Measurements from ENCODE around the gene MCC.

Gene MCC

GRCh38 chr5:113245427-113246225 is 242.6 kb downstream of the MCC start:
- no peak for DNase-seq (ENCODE audit: low spot score)

GRCh38 chr5:113244966-113245365 is 243.3 kb downstream of the MCC start:
- DNase-seq (ENCODE audit: low spot score), result no peak

GRCh38 chr5:113243349-113243664 is 244.9 kb downstream of the MCC start:
- no peak for DNase-seq (ENCODE audit: low spot score)

DNA sequence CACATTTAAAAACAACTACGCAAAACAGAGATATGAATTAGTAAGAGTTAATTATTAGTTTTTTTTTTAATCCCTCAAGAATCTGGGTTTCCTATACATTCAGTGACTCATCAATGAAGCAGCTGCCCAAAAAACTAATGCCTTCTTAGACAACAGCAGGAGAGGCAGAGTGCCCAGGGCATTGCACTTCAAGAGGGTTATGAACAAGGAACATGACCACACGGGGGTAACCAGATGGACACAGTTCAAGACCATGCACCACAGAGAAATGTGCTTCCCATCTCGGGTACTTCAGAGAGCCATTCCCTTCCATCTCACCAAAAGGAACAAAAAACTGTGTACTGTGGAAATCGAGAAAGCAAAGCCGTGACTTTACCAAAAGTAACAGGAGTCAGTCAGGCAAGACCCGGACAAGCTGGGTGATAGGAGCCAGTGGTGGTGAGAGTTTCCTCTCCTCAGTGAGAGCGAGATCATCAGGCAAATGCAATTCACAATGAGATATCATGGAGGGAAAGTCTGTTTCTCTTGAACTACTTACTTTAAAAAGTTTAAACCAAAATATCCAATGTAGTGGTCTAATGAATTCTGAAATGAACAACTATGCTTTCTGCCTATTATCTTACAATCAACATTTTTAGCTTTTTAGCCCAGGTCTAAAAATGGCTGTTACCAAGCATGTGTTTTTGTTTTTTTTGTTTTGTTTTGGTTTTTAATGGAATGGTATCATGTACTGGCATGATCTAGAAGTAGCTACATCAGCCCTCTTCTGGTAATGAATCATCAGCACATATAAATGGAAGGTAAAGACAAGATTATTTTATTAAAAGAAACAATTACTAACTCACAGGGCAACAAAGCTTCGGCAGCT is 245.5 kb downstream of the MCC start:
- no peak for DNase-seq (ENCODE audit: low spot score)

GRCh38 chr5:113240951-113241726 is 247.1 kb downstream of the MCC start:
- no peak for DNase-seq (ENCODE audit: low spot score)

- DNase-seq (ENCODE audit: low spot score), result no peak
Measured at GRCh38 chr5:113240032-113240431, 248.2 kb downstream of the MCC start.

DNA sequence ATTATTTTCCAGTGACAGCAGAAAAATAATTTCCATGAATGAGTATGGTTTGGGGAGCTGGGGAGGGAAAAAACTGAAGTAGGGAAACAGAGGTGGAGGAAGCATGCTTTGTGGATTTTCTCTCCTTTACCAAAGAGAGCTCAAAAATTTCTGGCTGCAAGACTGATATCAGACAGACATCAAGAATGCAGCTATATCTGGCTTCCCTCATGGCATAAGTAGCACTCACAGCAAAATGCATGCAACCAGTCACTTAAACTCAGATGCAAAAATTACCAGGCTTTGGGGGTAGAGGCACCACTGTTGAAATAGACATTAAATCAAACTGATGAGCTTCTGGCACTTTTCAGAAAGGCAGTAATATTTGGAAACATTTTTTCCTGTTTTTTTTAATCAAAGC is 250.4 kb downstream of the MCC start:
- DNase-seq (ENCODE audit: low spot score), result no peak

DNA sequence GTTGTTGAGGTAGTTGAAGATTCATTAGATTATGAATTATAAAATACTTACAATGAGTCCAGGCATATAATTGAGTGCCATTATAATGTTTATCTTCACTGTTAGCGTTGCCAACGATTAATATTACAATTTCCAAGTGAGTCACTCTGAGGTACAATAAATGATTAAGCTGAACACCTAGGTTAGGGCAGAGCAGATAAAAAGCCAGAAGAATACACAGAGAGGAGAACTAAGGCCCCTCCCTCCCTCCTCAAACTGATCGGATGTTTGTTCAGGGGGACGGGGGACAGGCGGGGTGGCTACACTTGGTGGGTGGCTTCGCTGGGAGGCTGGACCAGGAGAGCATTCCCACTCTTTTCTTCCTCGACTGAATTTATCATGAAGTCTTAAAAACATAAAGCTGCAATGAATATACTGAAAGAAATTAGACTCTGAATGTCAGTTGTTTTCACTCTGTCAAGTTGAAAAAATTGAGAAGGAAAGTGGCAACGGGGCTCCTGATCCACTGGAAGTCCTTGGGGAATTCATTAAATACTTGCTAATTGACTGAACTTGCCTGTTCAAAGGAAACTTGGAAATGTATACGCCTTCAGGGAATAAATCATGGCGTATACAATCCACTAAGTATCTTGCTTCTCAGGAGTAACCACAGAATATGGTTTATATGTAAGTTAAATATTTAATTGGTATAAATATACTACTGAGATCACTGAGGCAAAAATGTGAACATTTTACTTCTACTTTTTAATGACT is 251.5 kb downstream of the MCC start:
- DNase-seq (ENCODE audit: low spot score), result no peak

GRCh38 chr5:113235884-113236283 is 252.4 kb downstream of the MCC start:
- no peak for DNase-seq (ENCODE audit: low spot score)

GRCh38 chr5:113234546-113234945 is 253.7 kb downstream of the MCC start:
- no peak for DNase-seq (ENCODE audit: low spot score)

DNA sequence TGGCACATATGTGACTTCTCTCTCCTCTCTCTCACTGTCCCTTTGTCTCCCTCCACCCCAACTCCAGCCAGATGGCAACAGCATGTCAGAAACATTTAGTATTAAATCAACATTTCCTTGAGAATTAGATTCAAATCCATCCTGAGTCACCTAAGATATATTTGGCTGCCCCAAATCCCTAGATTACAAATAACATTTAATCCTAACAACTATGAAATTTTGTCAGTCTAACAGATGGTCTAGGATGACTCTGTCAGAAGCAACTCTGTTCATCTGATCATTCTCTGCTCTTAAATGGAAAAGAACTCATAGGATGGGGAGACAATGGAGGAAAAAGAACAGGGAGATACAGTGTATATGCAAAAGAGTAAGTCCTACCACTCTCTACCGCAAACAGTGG is 254.6 kb downstream of the MCC start:
- no peak for DNase-seq (ENCODE audit: low spot score)

DNA sequence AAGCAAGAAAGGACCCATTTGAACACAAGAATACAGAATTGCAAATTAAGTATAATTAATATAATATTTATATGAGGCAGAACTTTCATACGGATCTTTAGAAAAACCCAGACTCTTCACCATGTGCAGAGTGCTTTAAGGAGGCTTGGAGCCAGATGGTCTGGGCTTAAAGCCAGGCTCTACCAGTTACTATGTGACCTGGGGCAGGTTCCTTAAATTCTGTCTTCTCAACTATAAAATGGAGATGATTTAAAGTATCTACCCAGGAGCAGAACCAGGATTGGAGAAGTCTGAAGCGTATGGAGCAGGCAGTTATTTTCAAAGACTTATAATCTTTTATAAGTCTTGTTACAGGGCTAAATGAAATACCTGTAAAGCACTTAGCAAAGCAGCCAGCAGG is 255.6 kb downstream of the MCC start:
- no peak for DNase-seq (ENCODE audit: low spot score)

DNA sequence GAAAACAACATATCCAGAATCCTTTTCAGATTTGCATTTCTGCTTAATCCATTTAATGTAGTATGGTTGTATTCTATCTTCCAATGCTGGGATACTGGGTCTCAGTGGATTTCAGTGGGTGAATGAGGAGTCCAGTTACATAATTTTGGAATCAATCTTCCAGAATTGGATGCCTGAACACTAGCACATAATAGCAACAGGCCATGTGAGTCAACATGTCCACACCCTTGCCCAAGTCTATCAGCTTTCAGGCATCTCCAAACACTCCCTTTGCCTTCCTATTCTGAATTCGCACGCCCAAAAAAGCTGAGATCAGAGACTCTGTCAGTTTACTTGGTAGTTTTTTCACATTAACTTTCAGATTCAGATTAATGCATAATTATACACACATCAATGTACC is 256.0 kb downstream of the MCC start:
- no peak for DNase-seq (ENCODE audit: low spot score)

DNA sequence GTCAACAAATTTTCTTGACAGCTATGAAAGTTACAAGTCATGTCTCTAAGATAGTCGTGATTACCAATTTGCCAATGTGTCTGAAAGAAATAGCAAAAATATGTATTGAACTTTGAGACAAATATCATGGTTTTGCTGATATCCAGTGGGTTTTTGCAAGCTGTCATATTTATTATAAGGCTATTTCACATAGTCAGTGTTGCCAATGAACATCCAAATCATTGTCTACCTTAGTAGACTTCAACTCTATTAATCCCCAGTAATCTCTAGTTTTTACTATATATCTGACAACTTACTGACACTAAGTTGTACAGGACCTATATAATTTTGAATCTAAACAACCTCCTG is 256.6 kb downstream of the MCC start:
- DNase-seq (ENCODE audit: low spot score), result no peak

DNA sequence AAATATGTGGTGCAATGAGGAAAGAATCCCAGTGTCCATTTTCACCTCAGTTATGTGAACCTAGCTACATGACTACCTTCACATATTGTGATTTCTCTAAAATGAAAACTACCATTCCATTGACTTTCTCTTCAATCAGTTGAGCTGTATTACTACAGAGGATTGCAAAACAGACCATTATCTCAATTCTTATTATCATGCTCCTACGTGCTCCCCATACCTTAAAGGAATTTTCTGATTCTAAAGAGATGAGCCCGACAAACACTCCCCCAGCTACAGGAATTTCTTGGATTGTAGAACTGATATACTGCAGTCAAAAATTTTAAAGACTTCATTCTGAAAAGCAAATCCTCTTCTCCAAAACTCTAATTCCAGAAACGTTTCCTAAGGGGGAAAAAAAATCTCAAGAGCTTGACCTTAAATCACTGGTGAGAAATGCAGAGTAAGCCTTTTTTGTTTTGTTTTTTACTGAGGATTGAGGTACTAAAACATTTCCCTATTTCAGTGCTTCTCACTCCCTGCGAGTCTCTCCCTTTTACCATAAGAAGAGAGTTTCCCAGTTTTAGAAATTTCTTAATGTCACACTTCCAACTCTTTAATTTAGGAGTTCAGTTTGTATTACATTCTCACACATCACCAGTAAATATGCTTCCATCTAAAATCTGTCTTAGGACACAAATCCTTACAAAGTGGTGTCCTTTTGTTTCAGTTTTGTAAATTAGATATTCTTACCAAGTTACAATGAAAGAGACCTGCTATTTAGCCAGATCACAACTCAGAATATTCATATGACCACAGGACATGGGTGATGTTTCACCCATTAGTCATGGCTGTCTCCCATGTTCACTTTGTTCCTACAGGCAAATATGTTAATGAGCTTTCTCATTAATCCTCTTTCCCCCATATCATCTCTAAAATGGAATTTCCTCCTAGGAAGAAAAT is 257.3 kb downstream of the MCC start:
- peak; percentile 70 for DNase-seq (ENCODE audit: low spot score)

DNA sequence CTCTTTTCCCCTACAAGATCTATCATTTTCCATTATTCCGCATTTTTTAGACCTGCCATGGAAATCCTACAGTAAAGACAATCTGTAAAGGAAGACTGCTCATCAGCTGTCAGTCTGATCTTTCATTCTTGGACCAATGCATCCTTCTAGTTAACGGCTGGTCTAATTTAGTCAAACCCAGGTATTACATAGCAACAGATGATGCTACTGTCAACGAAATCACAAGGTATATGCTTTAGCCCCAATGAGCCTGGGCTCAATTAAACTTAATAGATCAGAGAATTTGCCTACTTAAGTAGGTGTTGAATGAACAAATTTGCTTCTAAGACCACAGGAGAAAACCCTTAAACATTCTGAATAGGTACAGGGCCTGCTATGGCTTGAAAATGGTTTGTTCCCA is 260.5 kb downstream of the MCC start:
- DNase-seq (ENCODE audit: low spot score), result no peak

GRCh38 chr5:113226116-113226736 is 262.0 kb downstream of the MCC start:
- no peak for DNase-seq (ENCODE audit: low spot score)

GRCh38 chr5:113225259-113225658 is 263.0 kb downstream of the MCC start:
- DNase-seq (ENCODE audit: low spot score), result no peak

GRCh38 chr5:113224605-113225065 is 263.6 kb downstream of the MCC start:
- no peak for DNase-seq (ENCODE audit: low spot score)

DNA sequence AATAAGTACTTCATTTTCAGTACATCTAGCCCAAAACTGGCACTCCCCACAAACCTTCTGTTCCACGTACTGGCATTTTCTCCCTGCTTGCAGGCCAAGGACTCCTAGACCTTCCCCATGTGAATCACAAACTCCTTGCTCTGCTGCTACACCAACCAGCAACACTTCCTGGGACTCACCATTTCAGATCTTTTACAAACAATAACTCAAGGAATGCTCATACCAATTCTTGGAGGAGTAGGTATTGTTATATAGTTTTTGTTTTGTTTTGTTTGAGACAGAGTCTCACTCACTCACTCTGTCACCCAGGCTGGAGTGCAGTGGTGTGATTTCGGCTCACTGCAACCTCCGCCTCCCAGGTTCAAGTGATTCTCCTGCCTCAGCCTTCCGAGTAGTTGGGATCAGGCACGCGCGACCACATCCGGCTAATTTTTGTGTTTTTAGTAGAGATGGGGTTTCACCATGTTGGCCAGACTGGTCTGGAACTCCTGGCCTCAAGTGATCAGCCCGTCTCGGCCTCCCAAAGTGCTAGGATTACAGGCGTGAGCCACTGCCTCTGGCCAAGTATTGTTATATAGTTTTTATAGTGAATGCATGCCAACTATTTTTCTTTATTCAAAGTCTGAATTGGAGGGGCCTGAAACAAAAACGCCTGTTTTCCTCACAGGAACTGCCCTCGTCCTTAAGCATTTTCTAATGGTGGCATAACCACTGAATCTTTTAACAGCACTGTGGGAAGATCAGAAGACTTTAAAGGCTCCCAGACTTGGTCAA is 264.2 kb downstream of the MCC start:
- no peak for DNase-seq (ENCODE audit: low spot score)
